HUES48 (cell line): ENCODE measurements around the gene LPAR3.

Source experiments
- H3K27ac ChIP-seq: one replicate; pipeline ENCODE4 v1.7.0; 2013; ENCODE audit warnings: low read depth, low read length, inconsistent platforms
- H3K27me3 ChIP-seq: 2 replicates; pipeline ENCODE4 v1.6.1; 2013; ENCODE audit warnings: mild to moderate bottlenecking, low read length; ENCODE audit not compliant: control insufficient read depth, insufficient read depth
- H3K36me3 ChIP-seq: 2 replicates; pipeline ENCODE4 v1.6.1; 2013; ENCODE audit warnings: low read length; ENCODE audit not compliant: control insufficient read depth, insufficient read depth
- H3K4me1 ChIP-seq: 2 replicates; pipeline ENCODE4 v1.6.1; 2013; ENCODE audit warnings: mild to moderate bottlenecking, low read length; ENCODE audit not compliant: control insufficient read depth, insufficient read depth
- H3K4me3 ChIP-seq: 2 replicates; pipeline ENCODE4 v1.5.1; 2013; ENCODE audit warnings: mild to moderate bottlenecking, low read depth, low read length
- H3K9ac ChIP-seq: 2 replicates; pipeline ENCODE4 v1.6.1; 2013; ENCODE audit warnings: mild to moderate bottlenecking, low read depth, low read length, moderate library complexity
- H3K9me3 ChIP-seq: 2 replicates; pipeline ENCODE4 v1.6.1; 2013; ENCODE audit warnings: low read length; ENCODE audit not compliant: control insufficient read depth, insufficient read depth

Gene LPAR3

GRCh38 chr1:84827555-84827954 lies 65.5 kb downstream of the LPAR3 start:
- peaks cover 12% of the 10 kb centered on the region for H3K4me1 ChIP-seq
- H3K9ac ChIP-seq = no peak overlapping the region
- H3K36me3 ChIP-seq = no peaks in the 10 kb centered on the region
- no peaks in the 10 kb centered on the region for H3K27me3 ChIP-seq
- no peaks in the 10 kb centered on the region for H3K9me3 ChIP-seq
- no peak overlapping the region for H3K27ac ChIP-seq
- no peak overlapping the region for H3K4me3 ChIP-seq

- no peak overlapping the region for H3K27ac ChIP-seq
- peaks cover 23% of the 10 kb centered on the region for H3K4me1 ChIP-seq
- no peaks in the 10 kb centered on the region for H3K36me3 ChIP-seq
- H3K27me3 ChIP-seq = no peaks in the 10 kb centered on the region
- no peak overlapping the region for H3K9ac ChIP-seq
- H3K4me3 ChIP-seq = no peak overlapping the region
- H3K9me3 ChIP-seq = no peaks in the 10 kb centered on the region
Measured at GRCh38 chr1:84825161-84825560, 67.8 kb downstream of the LPAR3 start.

GRCh38 chr1:84823991-84824390 lies 69.0 kb downstream of the LPAR3 start:
- peaks cover 23% of the 10 kb centered on the region for H3K4me1 ChIP-seq
- no peak overlapping the region for H3K9ac ChIP-seq
- no peak overlapping the region for H3K27ac ChIP-seq
- no peaks in the 10 kb centered on the region for H3K36me3 ChIP-seq
- no peaks in the 10 kb centered on the region for H3K9me3 ChIP-seq
- H3K4me3 ChIP-seq = no peak overlapping the region
- no peaks in the 10 kb centered on the region for H3K27me3 ChIP-seq

- Histone ChIP-seq H3K9me3 (no peaks in the 10 kb centered on the region), H3K27me3 (no peaks in the 10 kb centered on the region), H3K4me1 (peaks cover 23% of the 10 kb centered on the region), H3K36me3 (no peaks in the 10 kb centered on the region), H3K27ac (no peak overlapping the region), H3K4me3 (no peak overlapping the region), H3K9ac (no peak overlapping the region)
Measured at GRCh38 chr1:84823511-84823910, 69.5 kb downstream of the LPAR3 start.

GRCh38 chr1:84810343-84810742 lies 82.7 kb downstream of the LPAR3 start:
- no peak overlapping the region for H3K27ac ChIP-seq
- no peaks in the 10 kb centered on the region for H3K36me3 ChIP-seq
- no peak overlapping the region for H3K9ac ChIP-seq
- no peaks in the 10 kb centered on the region for H3K27me3 ChIP-seq
- H3K4me3 ChIP-seq = no peak overlapping the region
- no peaks in the 10 kb centered on the region for H3K4me1 ChIP-seq
- H3K9me3 ChIP-seq = no peaks in the 10 kb centered on the region

- no peak overlapping the region for H3K9ac ChIP-seq
- no peaks in the 10 kb centered on the region for H3K27me3 ChIP-seq
- no peak overlapping the region for H3K4me3 ChIP-seq
- no peak overlapping the region for H3K27ac ChIP-seq
- H3K9me3 ChIP-seq = no peaks in the 10 kb centered on the region
- no peaks in the 10 kb centered on the region for H3K36me3 ChIP-seq
- no peaks in the 10 kb centered on the region for H3K4me1 ChIP-seq
Measured at GRCh38 chr1:84809023-84809422, 84.0 kb downstream of the LPAR3 start.

- no peak overlapping the region for H3K27ac ChIP-seq
- no peaks in the 10 kb centered on the region for H3K9me3 ChIP-seq
- no peaks in the 10 kb centered on the region for H3K27me3 ChIP-seq
- H3K4me3 ChIP-seq = no peak overlapping the region
- H3K4me1 ChIP-seq = no peaks in the 10 kb centered on the region
- no peak overlapping the region for H3K9ac ChIP-seq
- H3K36me3 ChIP-seq = no peaks in the 10 kb centered on the region
Measured at GRCh38 chr1:84803604-84804003, 89.4 kb downstream of the LPAR3 start.

- H3K36me3 ChIP-seq = no peaks in the 10 kb centered on the region
- H3K27ac ChIP-seq = no peak overlapping the region
- no peak overlapping the region for H3K9ac ChIP-seq
- no peaks in the 10 kb centered on the region for H3K4me1 ChIP-seq
- no peaks in the 10 kb centered on the region for H3K27me3 ChIP-seq
- no peak overlapping the region for H3K4me3 ChIP-seq
- no peaks in the 10 kb centered on the region for H3K9me3 ChIP-seq
Measured at GRCh38 chr1:84802567-84803232, 90.3 kb downstream of the LPAR3 start.

GRCh38 chr1:84800090-84801073 lies 92.6 kb downstream of the LPAR3 start:
- Histone ChIP-seq H3K36me3 (no peaks in the 10 kb centered on the region), H3K9me3 (no peaks in the 10 kb centered on the region), H3K4me3 (no peak overlapping the region), H3K9ac (no peak overlapping the region), H3K27ac (no peak overlapping the region), H3K4me1 (no peaks in the 10 kb centered on the region), H3K27me3 (no peaks in the 10 kb centered on the region)

GRCh38 chr1:84797603-84798002 lies 95.4 kb downstream of the LPAR3 start:
- Histone ChIP-seq H3K4me1 (no peaks in the 10 kb centered on the region), H3K9ac (no peak overlapping the region), H3K27me3 (no peaks in the 10 kb centered on the region), H3K4me3 (no peak overlapping the region), H3K27ac (no peak overlapping the region), H3K36me3 (no peaks in the 10 kb centered on the region), H3K9me3 (peaks cover 2% of the 10 kb centered on the region; the same call in 1 of the 2 replicates)

- Histone ChIP-seq H3K4me1 (no peaks in the 10 kb centered on the region), H3K9ac (no peak overlapping the region), H3K9me3 (peaks cover 4% of the 10 kb centered on the region; the same call in 1 of the 2 replicates), H3K27ac (no peak overlapping the region), H3K4me3 (no peak overlapping the region), H3K36me3 (no peaks in the 10 kb centered on the region), H3K27me3 (no peaks in the 10 kb centered on the region)
Measured at GRCh38 chr1:84795966-84796600, 96.9 kb downstream of the LPAR3 start.
